IPS-20b (cell line): ENCODE measurements around the gene RSAD2.

Source experiments
- H3K27ac ChIP-seq: one replicate; pipeline ENCODE4 v1.5.1; 2013; ENCODE audit warnings: low read length
- H3K27me3 ChIP-seq: 2 replicates; pipeline ENCODE4 v1.6.1; 2013; ENCODE audit warnings: mild to moderate bottlenecking, low read length, inconsistent platforms; ENCODE audit not compliant: insufficient read depth
- H3K36me3 ChIP-seq: 2 replicates; pipeline ENCODE4 v1.6.1; 2013; ENCODE audit warnings: low read depth, mild to moderate bottlenecking, inconsistent platforms, low read length, moderate library complexity; ENCODE audit not compliant: insufficient read depth
- H3K4me1 ChIP-seq: 2 replicates; pipeline ENCODE4 v1.6.1; 2013; ENCODE audit warnings: mild to moderate bottlenecking, control low read depth, inconsistent platforms, low read length, moderate library complexity; ENCODE audit not compliant: insufficient read depth
- H3K4me3 ChIP-seq: 2 replicates; pipeline ENCODE4 v1.5.1; 2013; ENCODE audit warnings: mild to moderate bottlenecking, low read length, inconsistent platforms
- H3K9ac ChIP-seq: 2 replicates; pipeline ENCODE4 v1.6.1; 2013; ENCODE audit warnings: low read depth, mild to moderate bottlenecking, inconsistent platforms, low read length, moderate library complexity
- H3K9me3 ChIP-seq: 2 replicates; pipeline ENCODE4 v1.6.1; 2013; ENCODE audit warnings: mild to moderate bottlenecking, low read depth, low read length, inconsistent platforms; ENCODE audit not compliant: insufficient read depth

The RSAD2 gene

GRCh38 chr2:6909431-6910385, 32.1 kb downstream of the RSAD2 start:
- Histone ChIP-seq H3K27ac (no peak overlapping the region), H3K27me3 (no peaks in the 10 kb centered on the region), H3K9me3 (no peaks in the 10 kb centered on the region), H3K4me1 (peaks cover under 1% of the 10 kb centered on the region; the same call in 1 of the 2 replicates), H3K36me3 (no peaks in the 10 kb centered on the region), H3K9ac (no peak overlapping the region), H3K4me3 (no peak overlapping the region)

- no peaks in the 10 kb centered on the region for H3K9me3 ChIP-seq
- no peaks in the 10 kb centered on the region for H3K36me3 ChIP-seq
- no peak overlapping the region for H3K27ac ChIP-seq
- no peak overlapping the region for H3K9ac ChIP-seq
- H3K27me3 ChIP-seq = peaks cover 8% of the 10 kb centered on the region
- H3K4me1 ChIP-seq = peaks cover 10% of the 10 kb centered on the region
- no peak overlapping the region for H3K4me3 ChIP-seq
These were observed 34.1 kb downstream of the RSAD2 start for GRCh38 chr2:6911721-6912120.

- Histone ChIP-seq H3K4me3 (no peak overlapping the region), H3K27ac (no peak overlapping the region), H3K9me3 (no peaks in the 10 kb centered on the region), H3K36me3 (no peaks in the 10 kb centered on the region), H3K9ac (no peak overlapping the region), H3K27me3 (peaks cover 16% of the 10 kb centered on the region), H3K4me1 (peaks cover 10% of the 10 kb centered on the region)
These were observed 36.0 kb downstream of the RSAD2 start for GRCh38 chr2:6913415-6914157.

GRCh38 chr2:6914828-6915227, 37.3 kb downstream of the RSAD2 start:
- peaks cover 10% of the 10 kb centered on the region for H3K4me1 ChIP-seq
- H3K36me3 ChIP-seq = no peaks in the 10 kb centered on the region

GRCh38 chr2:6915399-6915798, 37.8 kb downstream of the RSAD2 start:
- Histone ChIP-seq H3K4me3 (no peak overlapping the region), H3K27ac (no peak overlapping the region), H3K36me3 (no peaks in the 10 kb centered on the region), H3K4me1 (peaks cover 14% of the 10 kb centered on the region), H3K9ac (peak overlapping the region; percentile 29; the same call in 1 of the 2 replicates), H3K9me3 (no peaks in the 10 kb centered on the region), H3K27me3 (peaks cover 16% of the 10 kb centered on the region)

More at GRCh38 chr2:6914828-6915227, 37.3 kb downstream of the RSAD2 start:
- Histone ChIP-seq H3K9me3 (no peaks in the 10 kb centered on the region), H3K27ac (no peak overlapping the region), H3K4me3 (no peak overlapping the region), H3K27me3 (peaks cover 16% of the 10 kb centered on the region), H3K9ac (no peak overlapping the region)

GRCh38 chr2:6916224-6916623, 38.6 kb downstream of the RSAD2 start:
- H3K9me3 ChIP-seq = no peaks in the 10 kb centered on the region
- no peaks in the 10 kb centered on the region for H3K36me3 ChIP-seq
- peaks cover 16% of the 10 kb centered on the region for H3K27me3 ChIP-seq
- H3K4me1 ChIP-seq = peaks cover 14% of the 10 kb centered on the region
- no peak overlapping the region for H3K4me3 ChIP-seq
- no peak overlapping the region for H3K27ac ChIP-seq
- no peak overlapping the region for H3K9ac ChIP-seq

GRCh38 chr2:6916736-6917070, 39.1 kb downstream of the RSAD2 start:
- Histone ChIP-seq H3K27ac (no peak overlapping the region), H3K27me3 (peaks cover 16% of the 10 kb centered on the region), H3K4me3 (peak overlapping the region; percentile 65; the same call in 1 of the 2 replicates), H3K36me3 (no peaks in the 10 kb centered on the region), H3K9me3 (no peaks in the 10 kb centered on the region), H3K4me1 (peaks cover 14% of the 10 kb centered on the region), H3K9ac (no peak overlapping the region)

GRCh38 chr2:6917071-6917760, 39.6 kb downstream of the RSAD2 start, which contains the start of gene RNF144A:
RNF144A (plus strand) TSS chr2:6917412; CDS start chr2:6996927, 79,515 bp downstream.
- H3K9me3 ChIP-seq = no peaks in the 10 kb centered on the region
- H3K4me1 ChIP-seq = peaks cover 14% of the 10 kb centered on the region
- H3K27me3 ChIP-seq = peaks cover 16% of the 10 kb centered on the region
- no peaks in the 10 kb centered on the region for H3K36me3 ChIP-seq
- peak within 1 kb of the TSS; percentile 57; the same call in 1 of the 2 replicates for H3K9ac ChIP-seq
- H3K27ac ChIP-seq = no peak within 1 kb of the TSS
- H3K4me3 ChIP-seq = peak within 1 kb of the TSS; percentile 71

GRCh38 chr2:6917761-6918421, 40.3 kb downstream of the RSAD2 start:
- Histone ChIP-seq H3K9me3 (no peaks in the 10 kb centered on the region), H3K27me3 (peaks cover 16% of the 10 kb centered on the region), H3K9ac (peak overlapping the region; percentile 57; the same call in 1 of the 2 replicates), H3K4me1 (peaks cover 14% of the 10 kb centered on the region), H3K4me3 (peak overlapping the region; percentile 71), H3K36me3 (no peaks in the 10 kb centered on the region), H3K27ac (no peak overlapping the region)

- no peak overlapping the region for H3K4me3 ChIP-seq
- H3K9ac ChIP-seq = no peak overlapping the region
- no peak overlapping the region for H3K27ac ChIP-seq
- H3K27me3 ChIP-seq = peaks cover 16% of the 10 kb centered on the region
- no peaks in the 10 kb centered on the region for H3K9me3 ChIP-seq
- H3K4me1 ChIP-seq = peaks cover 11% of the 10 kb centered on the region
- H3K36me3 ChIP-seq = no peaks in the 10 kb centered on the region
These were observed 42.5 kb downstream of the RSAD2 start for GRCh38 chr2:6919901-6920742.
